Posterior cingulate gyrus (tissue), 11 donors: ENCODE data around the gene AHNAK2.
A peak's percentile ranks its signal among the peaks of the same experiment; 100 is the strongest.
"Not testable (repeated sequence)": the region's sequence is repeated elsewhere in the genome, so short reads cannot be mapped to it uniquely, and the experiment has no call there.

ENCODE experiments used
- DNase-seq, 10 donors: peaks; one replicate each; pipeline versions ENCODE4 v3.0.0 to v3.0.0-alpha.2; 2020 to 2021; ENCODE audit warnings: mixed read lengths in 3 of 10
- intact Hi-C: fragments of 100-400 bp; cut with DNase I; formaldehyde crosslinking; loops from one replicate; pipeline ENCODE4 v1.15.1; 2023

Gene AHNAK2

DNA sequence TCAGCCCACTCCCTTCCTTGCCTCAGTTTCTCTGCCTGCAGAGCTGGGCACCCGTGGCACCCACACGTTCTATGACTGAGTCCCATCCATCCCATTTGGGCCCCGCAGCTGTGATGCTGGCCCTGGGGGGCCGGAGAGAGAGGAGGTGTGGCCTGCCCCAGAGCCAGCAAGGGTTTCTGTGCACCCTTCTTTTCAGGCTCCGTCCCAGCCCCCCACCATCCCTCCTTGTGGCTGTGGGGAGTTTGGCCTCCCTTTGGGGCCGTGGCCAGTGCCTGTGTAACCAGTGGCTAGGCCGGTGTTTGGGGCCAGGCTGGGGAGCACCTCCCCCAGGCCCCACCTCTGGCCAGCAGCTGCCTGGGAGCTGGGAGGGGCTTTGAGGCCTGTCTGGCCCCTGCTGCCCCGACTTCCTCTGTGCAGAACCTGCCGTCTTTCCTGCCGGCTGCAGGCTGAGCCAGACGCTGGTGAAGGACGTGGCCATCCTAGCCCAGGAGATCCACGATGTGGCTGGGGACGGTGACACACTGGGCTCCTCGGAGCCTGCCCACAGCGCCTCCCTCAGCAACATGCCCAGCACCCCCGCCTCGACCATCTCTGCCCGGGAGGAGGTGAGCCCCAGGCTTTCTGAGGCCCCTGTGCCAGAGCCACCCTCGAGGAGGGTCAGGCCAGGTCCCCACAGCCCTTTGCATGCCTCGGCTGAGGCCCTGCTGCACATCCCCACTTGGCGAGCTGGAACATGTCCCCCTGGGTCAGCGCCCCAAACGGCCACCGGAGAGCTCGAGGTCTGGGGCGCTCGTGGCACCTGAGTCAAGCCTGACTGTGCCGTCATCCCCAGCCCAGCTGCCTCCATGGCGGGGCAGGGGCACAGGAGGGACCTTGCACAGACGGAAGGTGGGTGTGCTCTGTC, 85.4 kb downstream of the AHNAK2 start:
- peak in 5 of 10 donors; percentile 6 to 81 (median 9) for DNase-seq
- intact Hi-C loops: loop anchor here (10.0 kb wide), 1 partner anchor 152 kb away; no protein-coding TSS in a partner anchor

DNA sequence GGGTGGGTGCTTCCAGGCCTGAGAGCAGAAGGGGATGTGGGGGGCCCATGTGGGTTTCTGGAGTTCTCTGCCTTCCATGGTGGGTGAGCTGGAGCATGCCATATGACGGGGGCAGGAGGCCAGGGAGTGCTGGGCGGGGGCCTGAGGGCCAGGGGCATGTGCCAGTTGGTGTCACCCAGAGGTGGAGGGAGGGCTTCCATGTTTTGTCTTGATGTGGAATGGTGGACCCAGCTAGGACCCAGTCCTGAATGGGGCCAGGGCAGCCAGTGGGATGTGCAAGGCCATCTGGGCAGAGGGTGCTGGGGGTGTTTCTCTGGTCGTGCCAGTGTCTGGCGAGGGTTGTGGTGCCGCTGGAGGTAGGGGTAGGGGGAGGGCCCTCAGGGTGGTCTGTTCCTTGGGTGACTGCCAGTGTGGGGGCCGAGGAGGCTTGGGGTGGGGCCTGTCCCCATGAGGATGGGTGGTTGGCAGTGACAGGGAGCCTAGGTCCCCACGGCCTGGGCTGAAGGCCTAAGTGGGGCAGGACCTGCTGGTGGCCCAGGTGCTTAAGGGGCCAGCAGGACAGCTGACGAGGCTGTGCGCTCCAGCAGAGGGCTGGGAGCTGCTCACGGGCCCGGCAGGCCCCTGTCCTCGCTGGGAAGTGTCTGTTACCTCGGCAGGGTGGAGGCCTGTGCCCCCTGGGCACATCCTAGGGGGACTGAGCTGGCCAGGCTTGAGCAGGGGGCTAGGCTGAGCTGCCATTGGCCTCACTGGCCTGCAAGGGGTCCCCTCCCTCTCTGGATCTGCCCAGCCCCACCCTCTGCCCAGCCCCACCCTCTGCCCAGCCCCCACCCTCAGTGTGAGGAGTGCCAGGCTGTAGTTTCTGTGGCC, 86.3 kb downstream of the AHNAK2 start:
- intact Hi-C loops: loop anchor here (10.0 kb wide), 1 partner anchor 153 kb away; no protein-coding TSS in a partner anchor
- peak in 6 of 10 donors; percentile 6 to 82 (median 34) for DNase-seq

DNA sequence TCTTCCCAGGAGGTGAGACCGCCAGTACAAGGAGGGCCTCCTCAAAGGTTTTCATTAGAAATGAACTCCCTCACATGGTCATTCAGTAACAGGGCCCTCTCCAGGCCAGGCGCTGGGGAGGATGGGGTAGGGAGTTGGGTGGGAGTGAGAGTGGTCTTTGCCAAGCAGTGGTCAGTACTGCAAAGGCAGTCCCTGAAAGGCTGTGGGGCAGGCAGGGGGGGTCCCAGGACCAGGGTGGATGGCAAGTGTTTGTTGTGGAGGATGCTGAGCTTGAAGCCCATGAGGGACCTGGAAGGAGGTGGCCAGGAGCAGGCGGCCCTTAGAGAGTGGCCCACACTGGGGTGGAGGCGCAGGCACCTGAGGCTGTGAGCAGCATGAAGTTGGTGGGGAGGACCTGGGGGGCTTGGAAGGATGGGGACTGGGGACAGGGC, 87.0 kb downstream of the AHNAK2 start:
- peak in 3 of 10 donors; percentile 33 to 81 (median 51) for DNase-seq
- intact Hi-C loops: loop anchor here (10.0 kb wide), 1 partner anchor 154 kb away; no protein-coding TSS in a partner anchor

DNA sequence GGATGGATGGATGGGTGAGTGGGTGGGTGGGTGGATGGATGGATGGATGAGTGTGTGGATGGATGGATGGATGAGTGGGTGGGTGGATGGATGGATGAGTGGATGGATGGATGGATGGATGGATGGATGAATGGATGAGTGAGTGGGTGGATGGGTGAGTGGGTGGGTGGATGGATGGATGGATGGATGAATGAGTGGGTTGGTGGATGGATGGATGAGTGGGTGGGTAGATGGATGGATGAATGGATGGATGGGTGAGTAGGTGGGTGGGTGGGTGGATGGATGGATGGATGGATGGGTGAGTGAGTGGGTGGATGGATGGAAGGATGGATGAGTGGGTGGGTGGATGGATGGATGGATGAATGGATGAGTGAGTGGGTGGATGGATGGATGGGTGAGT, 87.9 kb downstream of the AHNAK2 start:
- DNase-seq: not testable (repeated sequence)
- intact Hi-C loops: loop anchor here (10.0 kb wide), 1 partner anchor 155 kb away; no protein-coding TSS in a partner anchor

DNA sequence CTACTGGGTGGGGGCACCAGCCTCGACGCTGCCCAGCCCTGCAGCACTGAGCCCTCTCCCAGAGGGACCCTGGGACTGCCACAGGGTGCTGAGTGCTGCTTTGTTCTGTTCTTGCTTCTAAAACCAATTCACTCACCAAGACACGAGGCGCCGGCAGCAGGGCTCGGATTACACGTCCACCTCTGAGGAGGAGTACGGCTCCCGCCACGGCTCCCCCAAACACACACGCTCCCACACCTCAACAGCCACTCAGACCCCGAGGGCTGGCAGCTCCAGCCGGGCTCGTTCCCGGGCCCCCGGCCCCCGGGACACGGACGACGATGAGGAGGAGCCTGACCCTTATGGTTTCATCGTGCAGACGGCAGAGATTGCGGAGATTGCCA, 88.8 kb downstream of the AHNAK2 start:
- peak in 5 of 10 donors; percentile 3 to 70 (median 35) for DNase-seq
- intact Hi-C loops: no loop called here

DNA sequence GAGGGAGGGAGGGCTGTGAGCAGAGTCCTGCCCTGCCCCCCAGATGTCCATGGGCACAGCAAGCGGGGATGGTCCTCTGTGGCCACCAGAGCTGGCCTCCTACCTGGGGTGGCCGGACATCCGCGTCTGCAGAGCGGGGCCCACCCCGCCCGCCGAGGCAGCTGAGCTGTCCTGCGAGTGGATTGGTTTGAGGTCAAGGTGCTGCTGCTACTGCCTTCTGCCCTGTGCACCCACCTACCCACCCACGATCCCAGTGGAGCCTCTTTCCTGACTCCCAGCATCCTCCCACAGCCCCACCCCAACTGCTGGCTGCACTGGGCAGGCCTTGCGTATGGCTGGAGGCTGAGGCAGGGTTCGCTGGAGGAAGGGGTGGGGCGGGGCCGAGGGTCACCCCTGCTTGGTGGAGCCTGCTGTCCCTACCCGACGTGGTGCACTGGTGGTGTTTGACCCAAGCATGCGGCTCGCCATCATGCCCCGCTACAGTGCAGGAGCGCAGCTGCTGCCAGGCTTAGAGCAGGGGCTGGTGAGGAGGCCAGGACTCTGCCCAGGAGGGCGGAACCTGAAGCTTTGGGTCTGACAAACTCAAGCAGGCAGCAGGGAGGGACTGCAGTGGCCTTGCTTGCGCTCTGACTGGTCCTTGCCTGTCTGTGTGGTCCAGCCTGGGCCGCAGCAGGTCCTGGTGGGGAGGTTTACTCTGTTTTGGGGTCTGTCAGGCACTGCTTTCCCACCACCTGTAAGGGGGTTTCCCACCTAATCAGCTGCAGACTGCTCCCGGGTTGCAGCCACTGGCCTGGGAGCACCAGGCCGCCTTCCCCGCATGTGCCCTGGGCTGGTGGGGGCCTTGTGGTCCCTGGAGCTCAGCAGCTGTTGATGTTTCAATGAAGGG, 89.4 kb downstream of the AHNAK2 start:
- peak in 7 of 10 donors; percentile 6 to 78 (median 23) for DNase-seq
- intact Hi-C loops: no loop called here

DNA sequence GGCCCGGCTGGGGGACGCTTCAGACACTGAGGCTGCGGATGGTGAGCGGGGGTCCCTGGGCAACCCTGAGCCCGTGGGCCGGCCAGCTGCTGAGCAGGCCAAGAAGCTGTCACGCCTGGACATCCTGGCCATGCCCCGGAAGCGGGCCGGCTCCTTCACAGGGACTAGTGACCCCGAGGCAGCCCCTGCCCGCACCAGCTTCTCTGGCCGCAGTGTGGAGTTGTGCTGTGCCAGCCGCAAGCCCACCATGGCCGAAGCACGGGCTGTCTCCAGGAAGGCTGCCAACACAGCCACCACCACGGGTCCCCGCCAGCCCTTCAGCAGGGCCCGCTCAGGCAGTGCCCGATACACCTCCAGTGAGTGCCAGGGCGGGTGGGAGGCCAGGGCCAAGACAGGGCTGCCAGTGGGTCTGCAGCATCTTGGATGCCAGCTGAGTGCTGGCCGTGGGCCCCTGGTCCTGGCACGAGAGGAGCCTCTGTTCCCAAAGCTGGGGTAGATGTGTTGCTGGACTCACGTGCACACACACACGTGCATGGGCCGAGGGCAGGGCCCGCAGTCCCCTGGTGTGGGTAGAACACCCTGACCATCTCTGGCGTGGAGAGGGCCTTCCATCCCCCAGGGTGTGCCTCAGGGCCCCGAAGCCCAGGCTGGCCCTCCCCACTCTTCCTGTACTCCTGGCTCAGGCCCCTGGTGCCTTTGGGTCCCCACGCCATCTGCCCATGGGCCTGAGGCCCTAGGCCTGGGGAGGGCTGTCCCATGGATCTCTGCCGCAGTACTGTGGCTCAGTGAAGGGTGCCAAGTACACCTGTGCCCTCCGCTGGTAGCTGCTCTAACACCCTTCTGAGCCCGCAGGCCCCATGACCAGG, 90.3 kb downstream of the AHNAK2 start:
- DNase-seq: peak in 6 of 10 donors; percentile 8 to 87 (median 47)
- intact Hi-C loops: no loop called here
